Putamen (tissue), 1 donor: ENCODE data around the gene NHERF2.
A peak's percentile ranks its signal among the peaks of the same experiment; 100 is the strongest.

Experiments
- DNase-seq: peaks from one replicate; pipeline ENCODE4 v3.0.0-alpha.2; 2016; ENCODE audit warnings: low spot score

NHERF2 gene

GRCh38 chr16:1991135-1991551 is 35.6 kb upstream of the NHERF2 start:
- DNase-seq: no peak

- no peak for DNase-seq
These were observed 35.1 kb upstream of the NHERF2 start for GRCh38 chr16:1991588-1991947.

- DNase-seq: peak; percentile 77
These were observed 34.6 kb upstream of the NHERF2 start for GRCh38 chr16:1991948-1992703.

- DNase-seq: no peak
These were observed 33.9 kb upstream of the NHERF2 start for GRCh38 chr16:1992704-1993317.

GRCh38 chr16:1993731-1994131 is 33.0 kb upstream of the NHERF2 start:
- no peak for DNase-seq

GRCh38 chr16:1997494-1998359 is 29.0 kb upstream of the NHERF2 start:
- DNase-seq: no peak

- DNase-seq: no peak
These were observed 28.3 kb upstream of the NHERF2 start for GRCh38 chr16:1998360-1998835.

GRCh38 chr16:1998852-1999801 is 27.6 kb upstream of the NHERF2 start:
- DNase-seq: no peak

GRCh38 chr16:1999866-2000514 is 26.7 kb upstream of the NHERF2 start:
- DNase-seq: no peak

GRCh38 chr16:2001035-2001434 is 25.7 kb upstream of the NHERF2 start:
- no peak for DNase-seq

GRCh38 chr16:2001456-2002355 is 25.0 kb upstream of the NHERF2 start:
- no peak for DNase-seq

- DNase-seq: no peak
These were observed 24.1 kb upstream of the NHERF2 start for GRCh38 chr16:2002406-2003230.

- no peak for DNase-seq
These were observed 23.4 kb upstream of the NHERF2 start for GRCh38 chr16:2003231-2003826.

GRCh38 chr16:2003827-2004641 is 22.7 kb upstream of the NHERF2 start:
- peak; percentile 41 for DNase-seq

- DNase-seq: no peak
These were observed 21.7 kb upstream of the NHERF2 start for GRCh38 chr16:2004795-2005517.

GRCh38 chr16:2005646-2006045 is 21.1 kb upstream of the NHERF2 start:
- no peak for DNase-seq

GRCh38 chr16:2006317-2006716 is 20.4 kb upstream of the NHERF2 start:
- no peak for DNase-seq
